IMR-90 (cell line): ENCODE measurements around the gene KDM2A. TPM values are rescaled to one million over a fixed set of nuclear protein-coding genes. Genes with fewer than 3 reads are reported as not detected.

Experiments
- ATAC-seq: fragments of 200-7000 bp; cut with Tn5 transposase; 2 replicates; pipeline ENCODE4 v1.9.1; 2020; ENCODE audit warnings: low read depth, mild to moderate bottlenecking, moderate library complexity
- BruUV-seq: library from RNA; stranded (reverse); fragments of 400-500 nt; replicated peaks from 2 replicates; lab custom pipeline; 2021; lab: Mats Ljungman, UMichigan
- CTCF ChIA-PET: fragments of 300-600 bp; formaldehyde crosslinking; extraction: SDS; loops from one replicate; lab custom pipeline; 2021; ENCODE audit warnings: antibody characterized with exemption; lab: Yijun Ruan, JAX
- POLR2A ChIA-PET: fragments of 300-600 bp; sonication (Branson Sonifier 250); formaldehyde crosslinking; loops from one replicate; lab custom pipeline; 2022; ENCODE audit warnings: antibody characterized with exemption; ENCODE audit not compliant: unreplicated experiment; lab: Charles Lee
- DNase-seq: peaks from one replicate; pipeline ENCODE4 v3.0.0; 2013
- H2AFZ ChIP-seq: replicated peaks from 2 replicates; pipeline ENCODE3; 2013; ENCODE audit warnings: low read length, mild to moderate bottlenecking; ENCODE audit not compliant: poor library complexity
- H2AK5ac ChIP-seq: 2 replicates; pipeline ENCODE4 v1.6.1; 2013; ENCODE audit warnings: low read depth, low read length, inconsistent platforms
- H2AK9ac ChIP-seq: replicated peaks from 2 replicates; pipeline ENCODE3; 2013; ENCODE audit warnings: mild to moderate bottlenecking, low read depth, low read length, moderate library complexity; ENCODE audit not compliant: poor library complexity
- H2BK120ac ChIP-seq: 2 replicates; pipeline ENCODE4 v1.6.1; 2013; ENCODE audit warnings: low read depth, low read length, inconsistent platforms
- H2BK15ac ChIP-seq: 3 replicates; pipeline ENCODE4 v1.6.1; 2013; ENCODE audit warnings: low read depth, low read length, inconsistent platforms
- H2BK20ac ChIP-seq: 2 replicates; pipeline ENCODE4 v1.6.1; 2013; ENCODE audit warnings: low read depth, mild to moderate bottlenecking, inconsistent platforms, low read length, moderate library complexity
- H2BK5ac ChIP-seq: 2 replicates; pipeline ENCODE4 v1.6.1; 2013; ENCODE audit warnings: mild to moderate bottlenecking, low read depth, low read length, inconsistent platforms; ENCODE audit not compliant: poor library complexity, severe bottlenecking
- H3K14ac ChIP-seq: replicated peaks from 2 replicates; pipeline ENCODE4 v1.6.1; 2013; ENCODE audit warnings: low read depth, low read length, inconsistent platforms
- H3K18ac ChIP-seq: 2 replicates; pipeline ENCODE4 v1.6.1; 2013; ENCODE audit warnings: low read depth, low read length, control low read depth
- H3K23ac ChIP-seq: 2 replicates; pipeline ENCODE4 v1.6.1; 2013; ENCODE audit warnings: low read depth, low read length, inconsistent platforms
- H3K27ac ChIP-seq: 2 replicates; pipeline ENCODE4 v1.5.1; 2013; ENCODE audit warnings: mild to moderate bottlenecking, control low read depth, low read length; ENCODE audit not compliant: insufficient read depth
- H3K27me3 ChIP-seq: 2 replicates; pipeline ENCODE4 v1.6.1; 2013; ENCODE audit warnings: low read length; ENCODE audit not compliant: control insufficient read depth, insufficient read depth
- H3K36me3 ChIP-seq: 2 replicates; pipeline ENCODE4 v1.6.1; 2013; ENCODE audit warnings: low read length, mixed read lengths; ENCODE audit not compliant: control insufficient read depth, insufficient read depth
- H3K4ac ChIP-seq: 2 replicates; pipeline ENCODE4 v1.6.1; 2013; ENCODE audit warnings: low read depth, low read length, inconsistent platforms
- H3K4me1 ChIP-seq: 2 replicates; pipeline ENCODE4 v1.6.1; 2013; ENCODE audit warnings: low read length, mixed read lengths; ENCODE audit not compliant: control insufficient read depth, insufficient read depth
- H3K4me2 ChIP-seq: 2 replicates; pipeline ENCODE4 v1.6.1; 2013; ENCODE audit warnings: low read depth, mild to moderate bottlenecking, control low read depth, low read length, moderate library complexity
- H3K4me3 ChIP-seq: 2 replicates; pipeline ENCODE4 v1.5.1; 2013; ENCODE audit warnings: low read depth, mild to moderate bottlenecking, control low read depth, low read length, moderate library complexity; ENCODE audit not compliant: insufficient read depth
- H3K56ac ChIP-seq: 2 replicates; pipeline ENCODE4 v1.6.1; 2013; ENCODE audit warnings: low read length, inconsistent platforms; ENCODE audit not compliant: insufficient read depth; ENCODE audit errors: extremely low read depth
- H3K79me1 ChIP-seq, 2 experiments: 2 replicates each; pipeline ENCODE4 v1.6.1; 2013; ENCODE audit warnings: low read length in 2 of 2, inconsistent platforms in 1 of 2, low read depth in 1 of 2
- H3K9ac ChIP-seq: 2 replicates; pipeline ENCODE4 v1.6.1; 2013; ENCODE audit warnings: low read depth, low read length, control low read depth
- H3K9me1 ChIP-seq: 2 replicates; pipeline ENCODE4 v1.6.1; 2013; ENCODE audit warnings: low read length, inconsistent platforms; ENCODE audit not compliant: insufficient read depth
- H3K9me3 ChIP-seq: 2 replicates; pipeline ENCODE4 v1.6.1; 2013; ENCODE audit warnings: low read length; ENCODE audit not compliant: control insufficient read depth, insufficient read depth
- H4K20me1 ChIP-seq: 2 replicates; pipeline ENCODE4 v1.6.1; 2013; ENCODE audit warnings: low read length, inconsistent platforms; ENCODE audit not compliant: insufficient read depth
- H4K5ac ChIP-seq: 2 replicates; pipeline ENCODE4 v1.6.1; 2013; ENCODE audit warnings: mild to moderate bottlenecking, low read depth, low read length, control low read depth
- H4K8ac ChIP-seq, 2 experiments: 2 replicates each; pipeline ENCODE4 v1.6.1; 2013; ENCODE audit warnings: low read depth in 2 of 2, low read length in 2 of 2, control low read depth in 1 of 2, inconsistent platforms in 1 of 2
- H4K91ac ChIP-seq: 2 replicates; pipeline ENCODE4 v1.6.1; 2013; ENCODE audit warnings: low read depth, low read length, inconsistent platforms; ENCODE audit not compliant: insufficient read depth
- CEBPB ChIP-seq: IDR thresholded peaks from 2 replicates; pipeline ENCODE4 v1.6.1; 2012; ENCODE audit warnings: low read depth, low read length, improper control_type of control experiment
- CHD1 ChIP-seq: IDR thresholded peaks from 2 replicates; pipeline ENCODE4 v1.6.1; 2012; ENCODE audit warnings: low read depth, low read length, improper control_type of control experiment
- MAZ ChIP-seq: IDR thresholded peaks from 2 replicates; pipeline ENCODE4 v1.6.1; 2012; ENCODE audit warnings: low read depth, mild to moderate bottlenecking, low read length, improper control_type of control experiment, moderate library complexity, borderline replicate concordance
- NFE2L2 ChIP-seq: fragments of 150-350 bp; IDR thresholded peaks from 2 replicates; pipeline ENCODE4 v1.6.1; 2016; ENCODE audit warnings: low read depth, mild to moderate bottlenecking, low read length
- POLR2A ChIP-seq: IDR thresholded peaks from 2 replicates; pipeline ENCODE4 v1.6.1; 2012; ENCODE audit warnings: mild to moderate bottlenecking, low read depth, low read length
- RCOR1 ChIP-seq: IDR thresholded peaks from 2 replicates; pipeline ENCODE4 v1.6.1; 2012; ENCODE audit warnings: mild to moderate bottlenecking, low read length, improper control_type of control experiment; ENCODE audit not compliant: insufficient replicate concordance
- RFX5 ChIP-seq: IDR thresholded peaks from 2 replicates; pipeline ENCODE4 v1.8.0; 2012; ENCODE audit warnings: low read depth, mild to moderate bottlenecking, low read length, moderate library complexity
- WGBS, 2 experiments: methylation state at CpG; one replicate each; pipeline versions ENCODE4 v1.1.5 to v1.1.7; 2013; ENCODE audit warnings: missing lambda C conversion rate in 2 of 2; ENCODE audit not compliant: insufficient read length in 1 of 2; ENCODE audit errors: extremely low coverage in 2 of 2; 5-methylcytosine and 5-hydroxymethylcytosine counted together
- dilution Hi-C: fragments of 300-500 bp; cut with HindIII; formaldehyde crosslinking; loops from one replicate; pipeline ENCODE4 v1.14.3; 2018; ENCODE audit warnings: low sequenced_read_pairs; ENCODE audit not compliant: unreplicated experiment
- in situ Hi-C: fragments of 300-500 bp; cut with MboI; formaldehyde crosslinking; loops from 3 replicates; pipeline ENCODE4 v1.14.3; 2019; ENCODE audit warnings: low sequenced_read_pairs, inconsistent platforms, mixed read lengths
- intact Hi-C: fragments of 100-400 bp; cut with micrococcal nuclease; formaldehyde crosslinking; loops from 2 replicates; pipeline ENCODE4 v1.10.0; 2022
- polyA plus RNA-seq, 3 experiments: library from polyadenylated mRNA; depleted of rRNA; stranded (reverse); fragments of >200 nt; gene quantifications; 2 replicates each; pipeline ENCODE4 v1.2.3, GENCODE V29; 2012; ENCODE audit warnings: low replicate concordance in 1 of 3
- total RNA-seq: library from RNA; depleted of rRNA; stranded (reverse); fragments of >200 nt; gene quantifications from 2 replicates; pipeline ENCODE4 v1.2.3, GENCODE V29; 2012
- TF ChIP-seq, protein P1 (sequence below): fragments of 150-350 bp; IDR thresholded peaks from 2 replicates; pipeline ENCODE4 v1.6.1; 2016; ENCODE audit warnings: low read depth, mild to moderate bottlenecking, low read length, moderate library complexity, borderline replicate concordance
- TF ChIP-seq, protein P2 (sequence below): conservative IDR thresholded peaks from 2 replicates; pipeline ENCODE4 v1.5.1; 2012; ENCODE audit warnings: mild to moderate bottlenecking, low read depth, low read length, improper control_type of control experiment

The KDM2A gene
- total and polyA plus RNA-seq, 2 of the 4 experiments (the other 2 are of a cell fraction): 26.7 to 42.6 TPM

DNA sequence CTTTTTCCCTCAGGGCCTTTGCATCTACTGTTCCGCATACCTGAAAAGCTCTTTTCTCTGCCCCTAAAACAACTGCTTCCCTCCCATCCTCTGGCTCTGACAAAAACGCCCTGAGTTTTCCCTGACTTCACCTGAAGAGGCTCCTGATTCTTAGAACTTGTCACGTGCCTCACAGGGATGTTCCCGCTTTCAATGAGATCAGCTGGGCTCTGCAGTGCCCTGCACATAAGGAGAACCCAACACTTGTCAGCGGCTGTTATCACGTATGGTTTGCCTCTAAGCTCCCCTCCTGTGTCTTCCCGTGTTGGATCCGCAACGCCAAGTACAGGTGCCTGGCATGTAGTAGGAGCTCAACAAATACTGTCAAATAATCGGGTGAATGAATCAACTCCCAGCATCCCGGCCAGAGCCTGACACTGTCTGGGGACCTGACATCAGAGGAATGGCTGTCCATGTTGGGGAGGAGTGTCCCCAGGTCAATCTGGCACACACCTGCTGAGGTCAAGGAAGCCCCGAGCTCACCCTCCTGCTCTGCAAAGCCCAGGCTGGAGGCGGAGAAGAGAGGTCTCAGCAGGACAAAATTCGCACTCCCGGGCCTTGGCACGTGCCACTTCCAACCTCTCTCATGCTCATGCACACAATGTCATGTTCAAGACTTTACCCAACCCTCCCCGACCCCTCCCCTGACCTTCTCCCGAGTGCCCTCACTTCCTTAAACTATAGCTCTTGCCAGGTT lies 143.1 kb downstream of the KDM2A start:
- no peak overlapping the region for H2BK20ac ChIP-seq
- peaks cover 2% of the 10 kb centered on the region; the same call in 1 of the 2 replicates for H3K36me3 ChIP-seq
- no peak overlapping the region for H3K18ac ChIP-seq
- dilution Hi-C loops (no loop called here), in situ Hi-C loops (loop anchor here (5.0 kb wide), 2 partner anchors 55 to 120 kb away; no protein-coding TSS in a partner anchor), intact Hi-C loops (loop anchor here (1.0 to 2.0 kb wide), 3 partner anchors 27 to 121 kb away; partner anchors contain the start of gene ANKRD13D)
- peaks cover 14% of the 10 kb centered on the region; the same call in 1 of the 2 replicates for H3K9me1 ChIP-seq
- DNase-seq (no peak), ATAC-seq (no peak)
- POLR2A ChIA-PET: interaction anchor here (1.0 kb wide), 1 partner anchor 55 kb away, joined by 7 read pairs; no protein-coding TSS in a partner anchor
- H4K91ac ChIP-seq: no peak overlapping the region
- no peak overlapping the region for H3K23ac ChIP-seq
- no peak overlapping the region for H3K4ac ChIP-seq
- H2AFZ ChIP-seq: peak overlapping the region; percentile 96
- H3K14ac ChIP-seq: no peak overlapping the region
- no peak overlapping the region for H3K4me3 ChIP-seq
- no TSS peak for BruUV-seq
- H4K20me1 ChIP-seq: peaks cover under 1% of the 10 kb centered on the region; the same call in 1 of the 2 replicates
- no peak overlapping the region for H2BK15ac ChIP-seq
- H4K8ac ChIP-seq: peak overlapping the region; percentile 41 to 92; a peak in 2 of 4 replicates
- peak overlapping the region; percentile 33; the same call in 1 of the 2 replicates for H2AK5ac ChIP-seq
- peaks cover 10% of the 10 kb centered on the region for H3K4me1 ChIP-seq
- H3K79me1 ChIP-seq: peaks cover 0 to 14% of the 10 kb centered on the region in 2 experiments; a peak in 3 of 4 replicates
- 58% methylated on average over 10 of the region's 18 CpGs; no CpG with 5 or more reads in 1 of the 2 experiments for WGBS, 2 experiments
- TF ChIP-seq POLR2A (no peak), RFX5 (no peak), RCOR1 (no peak), NFE2L2 (no peak), MAZ (no peak), CHD1 (no peak), CEBPB (no peak)
- TF ChIP-seq, protein P1, sequence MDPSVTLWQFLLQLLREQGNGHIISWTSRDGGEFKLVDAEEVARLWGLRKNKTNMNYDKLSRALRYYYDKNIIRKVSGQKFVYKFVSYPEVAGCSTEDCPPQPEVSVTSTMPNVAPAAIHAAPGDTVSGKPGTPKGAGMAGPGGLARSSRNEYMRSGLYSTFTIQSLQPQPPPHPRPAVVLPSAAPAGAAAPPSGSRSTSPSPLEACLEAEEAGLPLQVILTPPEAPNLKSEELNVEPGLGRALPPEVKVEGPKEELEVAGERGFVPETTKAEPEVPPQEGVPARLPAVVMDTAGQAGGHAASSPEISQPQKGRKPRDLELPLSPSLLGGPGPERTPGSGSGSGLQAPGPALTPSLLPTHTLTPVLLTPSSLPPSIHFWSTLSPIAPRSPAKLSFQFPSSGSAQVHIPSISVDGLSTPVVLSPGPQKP: no peak
- TF ChIP-seq, protein P2, sequence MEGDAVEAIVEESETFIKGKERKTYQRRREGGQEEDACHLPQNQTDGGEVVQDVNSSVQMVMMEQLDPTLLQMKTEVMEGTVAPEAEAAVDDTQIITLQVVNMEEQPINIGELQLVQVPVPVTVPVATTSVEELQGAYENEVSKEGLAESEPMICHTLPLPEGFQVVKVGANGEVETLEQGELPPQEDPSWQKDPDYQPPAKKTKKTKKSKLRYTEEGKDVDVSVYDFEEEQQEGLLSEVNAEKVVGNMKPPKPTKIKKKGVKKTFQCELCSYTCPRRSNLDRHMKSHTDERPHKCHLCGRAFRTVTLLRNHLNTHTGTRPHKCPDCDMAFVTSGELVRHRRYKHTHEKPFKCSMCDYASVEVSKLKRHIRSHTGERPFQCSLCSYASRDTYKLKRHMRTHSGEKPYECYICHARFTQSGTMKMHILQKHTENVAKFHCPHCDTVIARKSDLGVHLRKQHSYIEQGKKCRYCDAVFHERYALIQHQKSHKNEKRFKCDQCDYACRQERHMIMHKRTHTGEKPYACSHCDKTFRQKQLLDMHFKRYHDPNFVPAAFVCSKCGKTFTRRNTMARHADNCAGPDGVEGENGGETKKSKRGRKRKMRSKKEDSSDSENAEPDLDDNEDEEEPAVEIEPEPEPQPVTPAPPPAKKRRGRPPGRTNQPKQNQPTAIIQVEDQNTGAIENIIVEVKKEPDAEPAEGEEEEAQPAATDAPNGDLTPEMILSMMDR: no peak
- CTCF ChIA-PET: interaction anchor here (0.9 to 2.2 kb wide), 3 partner anchors 55 to 121 kb away, joined by 4 to 13 read pairs (median 4); no protein-coding TSS in a partner anchor
- no peaks in the 10 kb centered on the region for H3K9me3 ChIP-seq
- H3K27me3 ChIP-seq: no peaks in the 10 kb centered on the region
- H4K5ac ChIP-seq: no peak overlapping the region
- no peak overlapping the region for H3K9ac ChIP-seq
- H3K4me2 ChIP-seq: no peak overlapping the region
- no peak overlapping the region for H2BK5ac ChIP-seq
- H2BK120ac ChIP-seq: no peak overlapping the region
- peak overlapping the region; percentile 17 for H2AK9ac ChIP-seq
- H3K56ac ChIP-seq: no peak overlapping the region
- H3K27ac ChIP-seq: no peak overlapping the region
